Measurements from ENCODE around the gene NIPA2. TPM values are rescaled to one million over a fixed set of nuclear protein-coding genes. Genes with fewer than 3 reads are reported as not detected.
A peak's percentile ranks its signal among the peaks of the same experiment; 100 is the strongest.

NIPA2 gene
- total RNA-seq, 2 donors from 2014 or later = 57.0 to 58.3 TPM

GRCh38 chr15:22881739-22882440 lies 43.4 kb downstream of the NIPA2 start:
- no peak for TF ChIP-seq CTCF (conservative IDR thresholded peaks at IDR 0.05)
- WGBS, 2 experiments (ENCODE audit: insufficient coverage in 1 of 2, insufficient read length in 1 of 2) = 95 to 99% methylated on average over 19 to 25 of the region's 25 CpGs
- Histone ChIP-seq H3K4me1 (ENCODE audit: control insufficient read depth, insufficient read depth, low read length) (peaks cover 7% of the 10 kb centered on the region), H3K27ac (ENCODE audit: low read depth, low read length) (no peak overlapping the region), H3K36me3 (ENCODE audit: control insufficient read depth, insufficient read depth, low read length) (peaks cover 64% of the 10 kb centered on the region), H3K4me3 (ENCODE audit: low read length) (no peak overlapping the region), H3K9ac (ENCODE audit: extremely low read depth, low read length, poor library complexity, severe bottlenecking) (no peak overlapping the region), H3K9me3 (ENCODE audit: control insufficient read depth, low read length) (peaks cover 4% of the 10 kb centered on the region), H3K27me3 (ENCODE audit: control insufficient read depth, insufficient read depth, low read length, poor library complexity, severe bottlenecking) (no peaks in the 10 kb centered on the region)
- peaks cover 5% of the 10 kb centered on the region for H3K4me1 Mint-ChIP-seq
- H3K4me3 Mint-ChIP-seq = no peak overlapping the region
- peaks cover 79% of the 10 kb centered on the region for H3K36me3 Mint-ChIP-seq (ENCODE audit: low read depth)
- H3K27ac Mint-ChIP-seq = peak overlapping the region; percentile 81
- no peak for DNase-seq
- H3K27me3 Mint-ChIP-seq (ENCODE audit: insufficient read depth) = no peaks in the 10 kb centered on the region
- no peaks in the 10 kb centered on the region for H3K9me3 Mint-ChIP-seq

- H3K27me3 ChIP-seq (ENCODE audit: control insufficient read depth, insufficient read depth, low read length, poor library complexity, severe bottlenecking) = no peaks in the 10 kb centered on the region
- TF ChIP-seq CTCF (conservative IDR thresholded peaks at IDR 0.05) = no peak
- no peak for DNase-seq
- H3K9ac ChIP-seq (ENCODE audit: extremely low read depth, low read length, poor library complexity, severe bottlenecking) = no peak overlapping the region
- WGBS, 2 experiments (ENCODE audit: insufficient coverage in 1 of 2, insufficient read length in 1 of 2) = 90 to 100% methylated on average over 4 to 11 of the region's 13 CpGs
- no peak overlapping the region for H3K27ac Mint-ChIP-seq
- H3K9me3 ChIP-seq (ENCODE audit: control insufficient read depth, low read length) = no peaks in the 10 kb centered on the region
- peaks cover 7% of the 10 kb centered on the region for H3K4me1 ChIP-seq (ENCODE audit: control insufficient read depth, insufficient read depth, low read length)
- H3K9me3 Mint-ChIP-seq = no peaks in the 10 kb centered on the region
- no peaks in the 10 kb centered on the region for H3K27me3 Mint-ChIP-seq (ENCODE audit: insufficient read depth)
- no peak overlapping the region for H3K4me3 ChIP-seq (ENCODE audit: low read length)
- H3K36me3 Mint-ChIP-seq (ENCODE audit: low read depth) = peaks cover 79% of the 10 kb centered on the region
- peaks cover 5% of the 10 kb centered on the region for H3K4me1 Mint-ChIP-seq
- H3K36me3 ChIP-seq (ENCODE audit: control insufficient read depth, insufficient read depth, low read length) = peaks cover 64% of the 10 kb centered on the region
- H3K4me3 Mint-ChIP-seq = no peak overlapping the region
- no peak overlapping the region for H3K27ac ChIP-seq (ENCODE audit: low read depth, low read length)
Observed at GRCh38 chr15:22883196-22883595, 44.7 kb downstream of the NIPA2 start.

- Mint-ChIP-seq H3K4me1 (peaks cover 5% of the 10 kb centered on the region), H3K4me3 (no peak overlapping the region), H3K36me3 (ENCODE audit: low read depth) (peaks cover 72% of the 10 kb centered on the region), H3K27ac (peak overlapping the region; percentile 39), H3K9me3 (no peaks in the 10 kb centered on the region), H3K27me3 (ENCODE audit: insufficient read depth) (no peaks in the 10 kb centered on the region)
- Histone ChIP-seq H3K27me3 (ENCODE audit: control insufficient read depth, insufficient read depth, low read length, poor library complexity, severe bottlenecking) (no peaks in the 10 kb centered on the region), H3K9ac (ENCODE audit: extremely low read depth, low read length, poor library complexity, severe bottlenecking) (no peak overlapping the region), H3K4me1 (ENCODE audit: control insufficient read depth, insufficient read depth, low read length) (peaks cover 7% of the 10 kb centered on the region), H3K27ac (ENCODE audit: low read depth, low read length) (no peak overlapping the region), H3K9me3 (ENCODE audit: control insufficient read depth, low read length) (no peaks in the 10 kb centered on the region), H3K36me3 (ENCODE audit: control insufficient read depth, insufficient read depth, low read length) (peaks cover 66% of the 10 kb centered on the region), H3K4me3 (ENCODE audit: low read length) (no peak overlapping the region)
- TF ChIP-seq CTCF (conservative IDR thresholded peaks at IDR 0.05) = peak; percentile 65
- DNase-seq = peak; percentile 70
- 88 to 92% methylated on average over 1 of the region's 1 CpG for WGBS, 2 experiments (ENCODE audit: insufficient coverage in 1 of 2, insufficient read length in 1 of 2)
Observed at GRCh38 chr15:22884344-22884743, 45.9 kb downstream of the NIPA2 start.
